Measurements from ENCODE around the gene NBEAL2.

Gene NBEAL2

DNA sequence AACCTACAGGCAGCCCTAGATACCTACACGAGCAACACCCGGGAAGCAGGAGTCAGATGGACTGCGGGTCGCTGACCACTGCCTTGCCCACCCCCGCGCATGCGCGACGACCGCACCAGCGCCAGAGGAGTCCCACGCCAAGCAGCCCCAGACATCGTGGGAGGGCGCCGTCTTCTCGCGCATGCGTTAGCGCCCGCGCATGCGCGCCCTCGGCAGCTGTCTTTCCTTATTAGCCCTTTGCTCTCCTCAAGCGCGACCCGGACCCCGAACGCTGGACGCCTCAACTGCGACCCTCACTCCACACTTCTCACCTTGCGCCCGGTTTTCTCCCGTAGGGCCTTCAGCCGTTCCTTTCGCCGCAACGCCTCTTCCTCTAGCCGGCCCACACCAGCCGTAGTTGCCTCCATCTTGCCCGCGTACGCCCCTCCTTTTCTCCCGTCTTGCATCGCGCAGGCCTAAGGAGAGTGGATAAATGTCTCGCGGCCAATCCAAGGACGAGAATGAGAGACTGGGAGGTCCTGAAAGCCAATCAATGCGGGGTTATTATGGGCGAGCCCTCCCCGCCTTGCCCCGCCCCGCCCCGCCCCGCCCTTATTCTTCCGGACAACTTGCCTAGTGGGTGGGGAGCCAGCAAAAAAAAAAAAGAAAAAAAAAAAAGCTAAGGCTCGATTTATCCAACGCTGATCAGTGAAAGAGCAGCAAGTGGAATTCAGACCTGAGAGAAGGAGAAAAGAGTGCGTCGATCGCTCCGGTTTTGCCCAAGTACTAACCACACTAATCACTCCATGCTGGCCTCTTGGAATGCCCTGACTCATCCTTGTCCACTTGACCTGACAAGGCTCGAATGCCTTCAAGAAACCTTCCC is 2.9 kb upstream of the NBEAL2 start, which contains the start of gene CCDC12:
Gene CCDC12 (minus strand): TSS at position 420 of the 865 bp plus-strand sequence. CDS start 13 bp downstream, at position 407.
- TF ChIP-seq POLR2AphosphoS5 (IDR thresholded peaks at IDR 0.05; ENCODE audit: borderline replicate concordance, low read depth, low read length) (peak; percentile 82), EZH2 (IDR thresholded peaks at IDR 0.05) (no peak), FOXP2 (optimal IDR thresholded peaks at IDR 0.05; ENCODE audit: control extremely low read depth, extremely low read length, insufficient read depth) (no peak)
- Histone ChIP-seq H3K9me3 (ENCODE audit: low read depth, low read length) (no peaks in the 10 kb centered on the region), H3K27ac (peak within 1 kb of the TSS; percentile 87), H3K4me3 (peak within 1 kb of the TSS; percentile 89), H3K36me3 (ENCODE audit: insufficient read depth, low read length) (peaks cover 5% of the 10 kb centered on the region; the same call in 1 of the 2 replicates), H3K9ac (ENCODE audit: insufficient read length) (peak within 1 kb of the TSS; percentile 91)
- DNase-seq (ENCODE audit: low read depth, low spot score): peak; percentile 85

DNA sequence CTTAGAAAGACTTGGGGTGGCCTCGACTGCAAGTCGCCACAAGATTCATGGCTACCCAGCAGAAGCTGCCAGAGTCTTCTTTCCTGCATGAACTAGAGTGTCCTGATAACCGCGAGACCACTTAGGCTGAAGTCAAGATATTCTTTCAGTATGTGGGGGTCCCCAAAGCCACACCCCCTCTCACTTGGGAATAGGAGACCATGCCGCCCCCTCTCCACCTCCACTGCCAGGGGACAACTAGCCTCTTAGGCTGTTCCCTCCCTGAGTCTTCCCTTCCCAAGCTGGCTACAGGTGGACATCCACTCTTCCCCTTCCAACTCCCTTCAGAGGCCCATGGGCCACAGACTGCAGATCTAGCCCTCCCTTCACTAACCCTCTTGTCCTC is 1.7 kb upstream of the NBEAL2 start:
- Histone ChIP-seq H3K4me3 (no peak overlapping the region), H3K27ac (no peak overlapping the region), H3K36me3 (ENCODE audit: insufficient read depth, low read length) (peaks cover 5% of the 10 kb centered on the region; the same call in 1 of the 2 replicates), H3K9ac (ENCODE audit: insufficient read length) (no peak overlapping the region), H3K9me3 (ENCODE audit: low read depth, low read length) (no peaks in the 10 kb centered on the region)
- DNase-seq (ENCODE audit: low read depth, low spot score): no peak
- no peak for TF ChIP-seq EZH2 (IDR thresholded peaks at IDR 0.05)
- no peak for TF ChIP-seq POLR2AphosphoS5 (IDR thresholded peaks at IDR 0.05; ENCODE audit: borderline replicate concordance, low read depth, low read length)
- TF ChIP-seq FOXP2 (optimal IDR thresholded peaks at IDR 0.05; ENCODE audit: control extremely low read depth, extremely low read length, insufficient read depth): no peak

DNA sequence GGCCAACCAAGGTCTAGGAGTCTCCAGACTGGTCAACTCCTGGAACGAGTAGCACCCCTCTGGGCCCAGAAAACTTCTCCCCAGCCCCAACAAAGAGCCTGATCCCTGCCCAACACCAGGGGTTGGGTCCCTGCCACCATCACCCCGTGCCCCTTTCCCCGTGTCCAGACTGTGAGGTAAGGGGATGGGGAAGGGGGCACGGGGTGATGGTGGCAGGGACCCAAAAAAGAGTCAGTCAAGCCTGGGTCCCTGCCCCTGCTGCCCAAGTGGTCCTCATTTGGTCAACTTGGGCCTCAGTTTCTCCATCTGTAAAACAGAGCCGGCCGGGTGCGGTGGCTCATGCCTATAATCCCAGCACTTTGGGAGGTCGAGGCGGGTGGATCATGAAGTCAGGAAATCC is 1.1 kb upstream of the NBEAL2 start:
- peaks cover 5% of the 10 kb centered on the region; the same call in 1 of the 2 replicates for H3K36me3 ChIP-seq (ENCODE audit: insufficient read depth, low read length)
- H3K9ac ChIP-seq (ENCODE audit: insufficient read length): no peak overlapping the region
- no peak overlapping the region for H3K27ac ChIP-seq
- H3K9me3 ChIP-seq (ENCODE audit: low read depth, low read length): no peaks in the 10 kb centered on the region
- H3K4me3 ChIP-seq: no peak overlapping the region
- TF ChIP-seq POLR2AphosphoS5 (IDR thresholded peaks at IDR 0.05; ENCODE audit: borderline replicate concordance, low read depth, low read length): no peak
- TF ChIP-seq FOXP2 (optimal IDR thresholded peaks at IDR 0.05; ENCODE audit: control extremely low read depth, extremely low read length, insufficient read depth): no peak
- TF ChIP-seq EZH2 (IDR thresholded peaks at IDR 0.05): no peak
- DNase-seq (ENCODE audit: low read depth, low spot score): no peak

DNA sequence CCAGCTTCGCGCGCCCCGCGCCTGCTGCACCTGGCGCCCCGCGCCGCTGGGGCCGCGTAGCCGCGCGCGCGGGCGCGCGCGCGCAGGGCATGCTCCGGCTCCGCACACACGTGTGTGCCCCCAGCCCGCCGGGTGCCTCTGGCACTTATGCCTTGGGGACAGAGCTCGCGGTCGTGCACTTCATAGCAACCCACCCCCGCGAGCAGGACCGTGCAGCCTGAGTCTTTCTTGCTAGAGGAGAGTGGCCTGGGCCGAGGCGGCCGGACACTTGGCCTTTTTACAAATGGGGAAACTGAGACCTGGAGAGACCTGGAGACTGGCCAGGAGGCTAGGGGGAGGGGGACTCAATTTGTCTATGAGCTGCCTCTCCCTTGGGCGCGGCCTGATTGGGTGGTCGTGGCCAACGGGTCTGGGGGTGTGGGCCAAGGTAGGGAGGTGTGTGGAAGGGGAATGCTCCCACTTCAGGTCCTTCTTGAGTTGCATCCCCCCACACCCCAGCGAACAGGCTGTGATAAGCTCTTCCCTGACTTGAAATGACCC is 562 bp downstream of the NBEAL2 start:
- Histone ChIP-seq H3K27ac (no peak overlapping the region), H3K4me3 (peak overlapping the region; percentile 75), H3K9me3 (ENCODE audit: low read depth, low read length) (no peaks in the 10 kb centered on the region), H3K36me3 (ENCODE audit: insufficient read depth, low read length) (no peaks in the 10 kb centered on the region), H3K9ac (ENCODE audit: insufficient read length) (peak overlapping the region; percentile 53)
- no peak for TF ChIP-seq POLR2AphosphoS5 (IDR thresholded peaks at IDR 0.05; ENCODE audit: borderline replicate concordance, low read depth, low read length)
- TF ChIP-seq EZH2 (IDR thresholded peaks at IDR 0.05): no peak
- TF ChIP-seq FOXP2 (optimal IDR thresholded peaks at IDR 0.05; ENCODE audit: control extremely low read depth, extremely low read length, insufficient read depth): no peak
- no peak for DNase-seq (ENCODE audit: low read depth, low spot score)

DNA sequence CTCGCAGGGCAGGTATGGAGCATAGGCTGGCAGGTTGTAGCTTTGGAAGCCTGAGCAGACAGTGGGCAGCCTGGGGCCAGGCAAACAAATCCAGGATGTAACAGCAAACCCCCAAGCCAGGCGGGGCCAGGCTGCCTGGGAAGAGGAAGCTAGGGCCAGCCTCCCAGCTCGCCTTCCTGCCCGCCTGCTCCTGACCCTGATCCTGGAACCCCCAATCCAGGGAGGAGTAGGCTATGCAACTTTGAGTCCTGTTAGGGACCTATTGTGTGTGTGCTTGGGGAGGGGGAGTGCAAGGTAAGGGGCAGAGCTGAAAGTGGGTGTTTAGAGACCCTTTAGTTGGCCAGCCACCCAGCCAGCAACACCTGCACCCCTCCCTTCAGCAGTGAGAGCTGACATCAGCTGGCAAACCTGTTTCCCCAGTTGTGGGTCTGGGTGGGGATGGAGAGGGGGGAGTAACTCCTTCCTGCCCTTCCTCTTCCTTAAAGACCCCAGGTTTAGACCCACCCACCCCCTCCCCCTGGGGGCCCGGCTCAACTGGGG is 2.5 kb downstream of the NBEAL2 start:
- Histone ChIP-seq H3K27ac (no peak overlapping the region), H3K9me3 (ENCODE audit: low read depth, low read length) (no peaks in the 10 kb centered on the region), H3K4me3 (no peak overlapping the region), H3K9ac (ENCODE audit: insufficient read length) (no peak overlapping the region), H3K36me3 (ENCODE audit: insufficient read depth, low read length) (no peaks in the 10 kb centered on the region)
- no peak for TF ChIP-seq FOXP2 (optimal IDR thresholded peaks at IDR 0.05; ENCODE audit: control extremely low read depth, extremely low read length, insufficient read depth)
- TF ChIP-seq EZH2 (IDR thresholded peaks at IDR 0.05): no peak
- no peak for TF ChIP-seq POLR2AphosphoS5 (IDR thresholded peaks at IDR 0.05; ENCODE audit: borderline replicate concordance, low read depth, low read length)
- no peak for DNase-seq (ENCODE audit: low read depth, low spot score)

DNA sequence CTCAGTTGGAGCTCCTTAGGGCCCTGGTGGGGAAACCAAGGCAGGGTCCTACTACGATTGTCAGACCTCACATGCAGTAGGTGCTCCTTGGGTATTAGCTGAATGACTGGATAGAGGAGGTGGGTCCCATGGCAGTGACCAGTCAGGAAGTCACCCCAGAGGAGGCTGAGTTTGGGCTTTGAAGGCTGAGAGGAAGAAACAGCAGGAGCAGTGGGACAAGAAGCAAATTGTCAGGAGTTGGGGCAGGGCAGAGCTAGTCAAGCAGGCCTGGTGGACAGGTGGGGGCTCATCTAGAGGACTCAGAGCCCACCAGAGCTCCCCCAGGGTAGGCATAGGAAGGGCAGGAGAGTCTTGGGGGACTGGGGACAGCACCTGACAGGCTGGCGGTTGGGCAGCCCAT is 3.1 kb downstream of the NBEAL2 start:
- TF ChIP-seq FOXP2 (optimal IDR thresholded peaks at IDR 0.05; ENCODE audit: control extremely low read depth, extremely low read length, insufficient read depth): no peak
- TF ChIP-seq EZH2 (IDR thresholded peaks at IDR 0.05): no peak
- no peak for TF ChIP-seq POLR2AphosphoS5 (IDR thresholded peaks at IDR 0.05; ENCODE audit: borderline replicate concordance, low read depth, low read length)
- Histone ChIP-seq H3K9ac (ENCODE audit: insufficient read length) (no peak overlapping the region), H3K27ac (no peak overlapping the region), H3K4me3 (no peak overlapping the region), H3K9me3 (ENCODE audit: low read depth, low read length) (no peaks in the 10 kb centered on the region), H3K36me3 (ENCODE audit: insufficient read depth, low read length) (no peaks in the 10 kb centered on the region)
- no peak for DNase-seq (ENCODE audit: low read depth, low spot score)

DNA sequence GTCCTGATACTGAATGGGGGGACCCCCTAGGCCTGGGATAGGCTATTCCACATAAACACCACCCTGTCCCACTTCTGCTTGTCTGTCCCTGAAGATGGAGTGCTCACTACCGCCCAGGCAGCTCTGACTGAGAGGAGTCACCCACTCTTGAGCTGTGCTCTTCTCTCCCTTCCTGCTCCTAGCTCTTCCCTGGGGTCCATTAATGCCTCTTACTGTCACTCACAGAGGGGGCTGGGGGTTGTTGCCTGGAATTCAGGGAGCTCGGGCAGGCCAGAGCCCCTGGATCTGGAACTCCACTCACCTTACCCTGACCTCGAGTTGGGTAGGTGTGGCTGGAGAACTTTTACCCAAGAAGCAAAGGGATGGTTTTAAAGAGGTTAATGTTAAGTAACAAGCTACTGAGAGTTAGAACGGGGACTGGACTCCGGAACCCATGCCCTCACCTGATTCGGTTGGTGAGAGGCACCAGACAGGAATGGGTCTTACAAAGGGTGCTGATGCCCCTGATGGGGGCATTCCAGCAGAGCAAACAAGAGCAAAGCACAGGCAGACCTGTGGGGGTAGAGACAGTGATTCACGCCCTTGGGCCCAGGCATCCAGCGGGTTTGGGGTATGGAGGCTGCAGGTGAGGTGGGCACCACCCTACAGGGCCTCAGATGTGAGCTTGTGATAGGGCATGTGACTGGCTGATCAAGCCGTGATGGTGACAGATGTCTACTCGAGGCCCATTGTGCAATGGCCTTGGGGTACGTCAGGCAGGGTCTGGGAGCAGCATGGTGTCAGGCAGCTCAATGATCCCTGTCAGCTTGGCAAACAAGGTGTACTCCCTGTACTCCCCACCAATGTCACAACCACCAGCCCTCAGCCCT is 5.4 kb downstream of the NBEAL2 start:
- Histone ChIP-seq H3K9me3 (ENCODE audit: low read depth, low read length) (no peaks in the 10 kb centered on the region), H3K4me3 (no peak overlapping the region), H3K27ac (no peak overlapping the region), H3K36me3 (ENCODE audit: insufficient read depth, low read length) (no peaks in the 10 kb centered on the region), H3K9ac (ENCODE audit: insufficient read length) (no peak overlapping the region)
- TF ChIP-seq FOXP2 (optimal IDR thresholded peaks at IDR 0.05; ENCODE audit: control extremely low read depth, extremely low read length, insufficient read depth) (no peak), POLR2AphosphoS5 (IDR thresholded peaks at IDR 0.05; ENCODE audit: borderline replicate concordance, low read depth, low read length) (no peak), EZH2 (IDR thresholded peaks at IDR 0.05) (no peak)
- DNase-seq (ENCODE audit: low read depth, low spot score): no peak
